Tibial artery (tissue), 4 donors: ENCODE measurements around the gene BORA.

ENCODE experiments used
- DNase-seq, 2 donors: peaks; one replicate each; pipeline ENCODE4 v3.0.0-alpha.2; 2019
- H3K27ac ChIP-seq, 2 donors: fragments of 200-600 bp; sonication (generic) in 1 of 2; 1 replicate in 1 of 2; 2 replicates in 1 of 2; pipeline ENCODE4 v1.5.1; 2018 to 2019; ENCODE audit warnings: mild to moderate bottlenecking in 1 of 2
- H3K27me3 ChIP-seq, 2 donors: fragments of 200-600 bp; sonication (generic) in 1 of 2; one replicate each; pipeline versions ENCODE4 v1.5.1 to v1.6.0; 2016 to 2019
- H3K36me3 ChIP-seq, 3 donors: fragments of 200-600 bp; sonication (generic) in 2 of 3; one replicate each; pipeline ENCODE4 v1.5.1; 2016 to 2019; ENCODE audit warnings: mild to moderate bottlenecking in 2 of 3
- H3K4me1 ChIP-seq, 4 donors: fragments of 200-600 bp; sonication (generic) in 2 of 4; 1 replicate in 3 of 4; 2 replicates in 1 of 4; pipeline ENCODE4 v1.5.1; 2016 to 2019
- H3K4me3 ChIP-seq, 2 donors: fragments of 200-600 bp; sonication (generic) in 1 of 2; 1 replicate in 1 of 2; 2 replicates in 1 of 2; pipeline ENCODE4 v1.5.1; 2018 to 2019; ENCODE audit warnings: mild to moderate bottlenecking in 2 of 2
- H3K9me3 ChIP-seq, 3 donors: fragments of 200-600 bp; sonication (generic) in 1 of 3; one replicate each; pipeline ENCODE4 v1.5.1; 2016 to 2019
- CTCF ChIP-seq, 2 experiments: fragments of 200-600 bp in 1 of 2; fragments of 450-650 bp in 1 of 2; IDR thresholded peaks; one replicate each; pipeline ENCODE4 v1.5.1; 2017 to 2019; ENCODE audit warnings: antibody characterized with exemption in 2 of 2, mild to moderate bottlenecking in 1 of 2, moderate library complexity in 1 of 2
- intact Hi-C: fragments of 100-400 bp; cut with DNase I; formaldehyde crosslinking; loops from one replicate; pipeline ENCODE4 v1.15.0; 2023; ENCODE audit warnings: low total_unique reads

The BORA gene

GRCh38 chr13:72788831-72789230 lies 61.1 kb downstream of the BORA start:
- intact Hi-C loops: no loop called here
- H3K27ac ChIP-seq: no peak overlapping the region
- no peak for TF ChIP-seq CTCF (IDR thresholded peaks at IDR 0.05)

GRCh38 chr13:72792640-72793039 lies 64.9 kb downstream of the BORA start:
- no peak overlapping the region for H3K4me3 ChIP-seq
- DNase-seq: no peak
- peaks cover 8 to 64% (median 32%) of the 10 kb centered on the region in 3 donors for H3K36me3 ChIP-seq
- no peak overlapping the region for H3K27ac ChIP-seq
- H3K27me3 ChIP-seq: no peaks in the 10 kb centered on the region
- intact Hi-C loops: no loop called here
- H3K4me1 ChIP-seq: no peaks in the 10 kb centered on the region
- H3K9me3 ChIP-seq: no peaks in the 10 kb centered on the region
- no peak for TF ChIP-seq CTCF (IDR thresholded peaks at IDR 0.05)

More at GRCh38 chr13:72788831-72789230, 61.1 kb downstream of the BORA start:
- Histone ChIP-seq H3K27me3 (no peaks in the 10 kb centered on the region), H3K9me3 (no peaks in the 10 kb centered on the region), H3K36me3 (peaks cover 8 to 46% (median 21%) of the 10 kb centered on the region in 3 donors), H3K4me3 (no peak overlapping the region), H3K4me1 (peaks cover 0 to 19% (median 0%) of the 10 kb centered on the region in 4 donors)
- no peak for DNase-seq

GRCh38 chr13:72798817-72799216 lies 71.1 kb downstream of the BORA start:
- TF ChIP-seq CTCF (IDR thresholded peaks at IDR 0.05): no peak
- no peaks in the 10 kb centered on the region for H3K27me3 ChIP-seq
- no peak for DNase-seq
- H3K36me3 ChIP-seq: peaks cover 4 to 54% (median 22%) of the 10 kb centered on the region in 3 donors
- no peak overlapping the region for H3K27ac ChIP-seq
- intact Hi-C loops: no loop called here
- no peaks in the 10 kb centered on the region for H3K4me1 ChIP-seq
- H3K4me3 ChIP-seq: no peak overlapping the region
- H3K9me3 ChIP-seq: no peaks in the 10 kb centered on the region

GRCh38 chr13:72804301-72804700 lies 76.6 kb downstream of the BORA start:
- H3K4me3 ChIP-seq: no peak overlapping the region
- intact Hi-C loops: no loop called here
- no peaks in the 10 kb centered on the region for H3K27me3 ChIP-seq
- DNase-seq: no peak
- peaks cover 0 to 24% (median 21%) of the 10 kb centered on the region in 3 donors for H3K36me3 ChIP-seq
- no peaks in the 10 kb centered on the region for H3K9me3 ChIP-seq
- no peak for TF ChIP-seq CTCF (IDR thresholded peaks at IDR 0.05)
- no peaks in the 10 kb centered on the region for H3K4me1 ChIP-seq
- no peak overlapping the region for H3K27ac ChIP-seq
